H9 (cell line): ENCODE results near the gene NAA15. TPM values are rescaled to one million over a fixed set of nuclear protein-coding genes. Genes with fewer than 3 reads are reported as not detected.

Experiments used
- DNase-seq: peaks from one replicate; pipeline ENCODE4 v3.0.0-alpha.2; 2017
- H2AFZ ChIP-seq: one replicate; pipeline ENCODE4 v1.6.1; 2013; ENCODE audit warnings: mild to moderate bottlenecking, low read length, control low read depth, moderate library complexity
- H2AK5ac ChIP-seq: 2 replicates; pipeline ENCODE4 v1.6.1; 2013; ENCODE audit warnings: low read length, control low read depth, mixed read lengths; ENCODE audit not compliant: insufficient read length
- H2BK120ac ChIP-seq: one replicate; pipeline ENCODE4 v1.6.1; 2013; ENCODE audit warnings: low read depth, mild to moderate bottlenecking, low read length, control low read depth, inconsistent platforms; ENCODE audit not compliant: poor library complexity, severe bottlenecking
- H2BK12ac ChIP-seq: 2 replicates; pipeline ENCODE4 v1.6.1; 2013; ENCODE audit warnings: low read length, control low read depth, mixed read lengths, low read depth; ENCODE audit not compliant: insufficient read length
- H2BK15ac ChIP-seq: 2 replicates; pipeline ENCODE4 v1.6.1; 2013; ENCODE audit warnings: low read depth, low read length, control low read depth
- H2BK20ac ChIP-seq: one replicate; pipeline ENCODE4 v1.6.1; 2013; ENCODE audit warnings: low read depth, mild to moderate bottlenecking, low read length, control low read depth, inconsistent platforms; ENCODE audit not compliant: poor library complexity, severe bottlenecking
- H2BK5ac ChIP-seq: 2 replicates; pipeline ENCODE4 v1.6.1; 2013; ENCODE audit warnings: low read length, control low read depth, mixed read lengths; ENCODE audit not compliant: insufficient read length
- H3K14ac ChIP-seq: 2 replicates; pipeline ENCODE4 v1.6.1; 2013; ENCODE audit warnings: low read length, control low read depth; ENCODE audit not compliant: insufficient read depth
- H3K18ac ChIP-seq: 2 replicates; pipeline ENCODE4 v1.6.1; 2013; ENCODE audit warnings: low read depth, mild to moderate bottlenecking, mixed read lengths, low read length, control low read depth; ENCODE audit not compliant: insufficient read length
- H3K23ac ChIP-seq: 2 replicates; pipeline ENCODE4 v1.6.1; 2013; ENCODE audit warnings: low read length, control low read depth, mixed read lengths, low read depth; ENCODE audit not compliant: insufficient read length
- H3K23me2 ChIP-seq: 2 replicates; pipeline ENCODE4 v1.6.1; 2013; ENCODE audit warnings: low read depth, mild to moderate bottlenecking, mixed read lengths, low read length, control low read depth; ENCODE audit not compliant: insufficient read length, poor library complexity, severe bottlenecking
- H3K27ac ChIP-seq: 2 replicates; pipeline ENCODE4 v1.5.1; 2013; ENCODE audit warnings: low read length, control low read depth, mixed read lengths, low read depth; ENCODE audit not compliant: insufficient read length
- H3K27me3 ChIP-seq: 2 replicates; pipeline ENCODE4 v1.6.1; 2013; ENCODE audit warnings: low read length, control low read depth, inconsistent platforms; ENCODE audit not compliant: insufficient read depth
- H3K4ac ChIP-seq: 2 replicates; pipeline ENCODE4 v1.6.1; 2013; ENCODE audit warnings: low read depth, mild to moderate bottlenecking, control low read depth, inconsistent platforms, low read length, moderate library complexity
- H3K4me1 ChIP-seq: 2 replicates; pipeline ENCODE4 v1.6.1; 2013; ENCODE audit warnings: low read length, control low read depth, inconsistent platforms; ENCODE audit not compliant: insufficient read depth
- H3K4me2 ChIP-seq: 2 replicates; pipeline ENCODE4 v1.6.1; 2013; ENCODE audit warnings: low read length, control low read depth, mixed read lengths; ENCODE audit not compliant: insufficient read length, insufficient read depth
- H3K56ac ChIP-seq: 2 replicates; pipeline ENCODE4 v1.6.1; 2013; ENCODE audit warnings: low read depth, mild to moderate bottlenecking, mixed read lengths, low read length, control low read depth; ENCODE audit not compliant: insufficient read length
- H3K79me1 ChIP-seq: 2 replicates; pipeline ENCODE4 v1.6.1; 2013; ENCODE audit warnings: low read depth, mild to moderate bottlenecking, moderate library complexity, low read length, control low read depth, inconsistent platforms; ENCODE audit not compliant: insufficient read depth, poor library complexity, severe bottlenecking
- H3K79me2 ChIP-seq: 2 replicates; pipeline ENCODE4 v1.6.1; 2013; ENCODE audit warnings: low read length, control low read depth, inconsistent platforms; ENCODE audit not compliant: insufficient read depth
- H3K9ac ChIP-seq: 2 replicates; pipeline ENCODE4 v1.6.1; 2013; ENCODE audit warnings: low read length, control low read depth, mixed read lengths; ENCODE audit not compliant: insufficient read length; ENCODE audit errors: extremely low read depth
- H3K9me3 ChIP-seq: one replicate; pipeline ENCODE4 v1.6.1; 2013; ENCODE audit warnings: low read depth, low read length, inconsistent platforms; ENCODE audit not compliant: control insufficient read depth
- H3T11ph ChIP-seq: one replicate; pipeline ENCODE4 v1.6.1; 2013; ENCODE audit warnings: mild to moderate bottlenecking, low read length, control low read depth, inconsistent platforms
- H4K20me1 ChIP-seq: one replicate; pipeline ENCODE4 v1.6.1; 2013; ENCODE audit not compliant: control insufficient read depth, insufficient read length, insufficient read depth
- H4K5ac ChIP-seq: 2 replicates; pipeline ENCODE4 v1.6.1; 2013; ENCODE audit warnings: low read depth, mild to moderate bottlenecking, mixed read lengths, low read length, control low read depth; ENCODE audit not compliant: insufficient read length
- H4K8ac ChIP-seq: replicated peaks from 2 replicates; pipeline ENCODE4 v1.6.1; 2013; ENCODE audit warnings: low read length, control low read depth, mixed read lengths, low read depth; ENCODE audit not compliant: insufficient read length
- H4K91ac ChIP-seq: 2 replicates; pipeline ENCODE4 v1.6.1; 2013; ENCODE audit warnings: low read depth, mild to moderate bottlenecking, moderate library complexity, mixed read lengths, low read length, control low read depth; ENCODE audit not compliant: insufficient read length
- H3K27ac Mint-ChIP-seq, 3 experiments: 2 replicates in 2 of 3; 3 replicates in 1 of 3; pipeline ENCODE4 v1.8.0; 2020 to 2021; ENCODE audit warnings: mixed read lengths in 3 of 3, mild to moderate bottlenecking in 1 of 3, moderate library complexity in 1 of 3
- H3K27me3 Mint-ChIP-seq: 2 replicates; pipeline ENCODE4 v1.8.0; 2021; ENCODE audit warnings: low read depth, mild to moderate bottlenecking, moderate library complexity, mixed read lengths
- H3K36me3 Mint-ChIP-seq, 3 experiments: 2 replicates in 2 of 3; 3 replicates in 1 of 3; pipeline ENCODE4 v1.8.0; 2020 to 2021; ENCODE audit warnings: low read depth in 3 of 3, mixed read lengths in 3 of 3; ENCODE audit not compliant: insufficient read depth in 1 of 3
- H3K4me1 Mint-ChIP-seq, 2 experiments: 2 replicates each; pipeline ENCODE4 v1.8.0; 2020; ENCODE audit warnings: mixed read lengths in 2 of 2
- H3K4me3 Mint-ChIP-seq, 2 experiments: 2 replicates in 1 of 2; 3 replicates in 1 of 2; pipeline ENCODE4 v1.8.0; 2020 to 2021; ENCODE audit warnings: mild to moderate bottlenecking in 2 of 2, mixed read lengths in 2 of 2, moderate library complexity in 1 of 2
- H3K9me3 Mint-ChIP-seq, 2 experiments: 2 replicates in 1 of 2; 3 replicates in 1 of 2; pipeline ENCODE4 v1.8.0; 2020; ENCODE audit warnings: mild to moderate bottlenecking in 2 of 2, mixed read lengths in 2 of 2, moderate library complexity in 1 of 2
- WGBS: extraction: QIAGEN DNeasy Blood & Tissue Kit; methylation state at CpG from one replicate; pipeline ENCODE4 v1.1.7; 2013; ENCODE audit warnings: missing lambda C conversion rate, low lambda C conversion rate, mixed read lengths; ENCODE audit not compliant: insufficient read length; ENCODE audit errors: extremely low coverage; 5-methylcytosine and 5-hydroxymethylcytosine counted together
- total RNA-seq: library from RNA; stranded (reverse); gene quantifications from 2 replicates; pipeline ENCODE4 v1.2.1, GENCODE V29; 2021
- TF ChIP-seq, protein P1 (sequence below): fragments of 200-600 bp; sonication (generic); conservative IDR thresholded peaks from 3 replicates; pipeline ENCODE4 v1.8.0; 2021; ENCODE audit warnings: antibody characterized with exemption, mild to moderate bottlenecking

The NAA15 gene
- total RNA-seq, 1 experiment from 2014 or later = 115 TPM

DNA sequence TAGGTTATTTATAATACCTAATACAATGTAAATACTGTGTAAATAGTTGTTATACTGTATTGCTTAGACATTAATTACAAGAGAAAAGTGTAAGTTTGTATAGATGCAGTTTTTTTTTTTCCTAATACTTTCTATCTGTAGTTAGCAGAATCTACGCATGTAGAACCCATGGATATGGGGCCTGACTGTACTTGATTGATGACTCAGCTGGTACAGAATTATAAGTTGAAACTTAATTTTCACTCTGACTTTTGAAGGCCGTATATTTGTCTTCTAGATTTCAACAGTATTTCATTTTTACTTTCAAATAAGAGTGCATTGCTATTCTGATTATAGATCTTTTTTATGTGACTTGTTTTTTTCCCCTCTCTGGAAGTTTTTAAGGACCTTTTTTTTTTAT is 31.7 kb downstream of the NAA15 start:
- Mint-ChIP-seq H3K9me3 (peaks cover 0 to 5% of the 10 kb centered on the region in 2 experiments; a peak in 1 of 5 replicates), H3K36me3 (peaks cover 18 to 52% (median 42%) of the 10 kb centered on the region in 3 experiments; a peak in 6 of 7 replicates), H3K27ac (no peak overlapping the region; a peak in 1 of 7 replicates), H3K27me3 (no peaks in the 10 kb centered on the region), H3K4me1 (peaks cover 19% of the 10 kb centered on the region in 2 experiments), H3K4me3 (no peak overlapping the region)
- Histone ChIP-seq H4K8ac (no peak overlapping the region), H3K23me2 (no peaks in the 10 kb centered on the region), H2BK120ac (no peak overlapping the region), H3K27me3 (no peaks in the 10 kb centered on the region), H3K9ac (no peak overlapping the region), H3K9me3 (no peaks in the 10 kb centered on the region), H3K4me1 (no peaks in the 10 kb centered on the region; the same call in 1 of the 2 replicates), H3K4ac (no peak overlapping the region), H3K79me1 (peaks cover 4% of the 10 kb centered on the region), H4K20me1 (no peaks in the 10 kb centered on the region), H2AK5ac (no peak overlapping the region), H2BK12ac (no peak overlapping the region), H3K4me2 (no peak overlapping the region), H2AFZ (no peak overlapping the region), H4K5ac (no peak overlapping the region), H3T11ph (no peak overlapping the region), H2BK20ac (no peak overlapping the region), H3K79me2 (peaks cover 19% of the 10 kb centered on the region), H2BK15ac (no peak overlapping the region), H3K23ac (no peak overlapping the region), H3K56ac (no peak overlapping the region), H3K27ac (no peak overlapping the region), H3K14ac (no peak overlapping the region), H3K18ac (no peak overlapping the region), H2BK5ac (no peak overlapping the region), H4K91ac (no peak overlapping the region)
- no CpG with 5 or more reads among the region's 2 CpGs for WGBS
- no peak for DNase-seq
- TF ChIP-seq, protein P1, sequence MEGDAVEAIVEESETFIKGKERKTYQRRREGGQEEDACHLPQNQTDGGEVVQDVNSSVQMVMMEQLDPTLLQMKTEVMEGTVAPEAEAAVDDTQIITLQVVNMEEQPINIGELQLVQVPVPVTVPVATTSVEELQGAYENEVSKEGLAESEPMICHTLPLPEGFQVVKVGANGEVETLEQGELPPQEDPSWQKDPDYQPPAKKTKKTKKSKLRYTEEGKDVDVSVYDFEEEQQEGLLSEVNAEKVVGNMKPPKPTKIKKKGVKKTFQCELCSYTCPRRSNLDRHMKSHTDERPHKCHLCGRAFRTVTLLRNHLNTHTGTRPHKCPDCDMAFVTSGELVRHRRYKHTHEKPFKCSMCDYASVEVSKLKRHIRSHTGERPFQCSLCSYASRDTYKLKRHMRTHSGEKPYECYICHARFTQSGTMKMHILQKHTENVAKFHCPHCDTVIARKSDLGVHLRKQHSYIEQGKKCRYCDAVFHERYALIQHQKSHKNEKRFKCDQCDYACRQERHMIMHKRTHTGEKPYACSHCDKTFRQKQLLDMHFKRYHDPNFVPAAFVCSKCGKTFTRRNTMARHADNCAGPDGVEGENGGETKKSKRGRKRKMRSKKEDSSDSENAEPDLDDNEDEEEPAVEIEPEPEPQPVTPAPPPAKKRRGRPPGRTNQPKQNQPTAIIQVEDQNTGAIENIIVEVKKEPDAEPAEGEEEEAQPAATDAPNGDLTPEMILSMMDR = no peak
